Urinary bladder (tissue), 4 donors: ENCODE results near the gene IRF1. TPM values are rescaled to one million over a fixed set of nuclear protein-coding genes. Genes with fewer than 3 reads are reported as not detected.
A peak's percentile ranks its signal among the peaks of the same experiment; 100 is the strongest.

Experiments used
- DNase-seq: peaks from one replicate; pipeline ENCODE4 v3.0.0-alpha.2; 2015; ENCODE audit errors: extremely low spot score
- H3K27ac ChIP-seq: one replicate; pipeline ENCODE4 v1.5.1; 2013; ENCODE audit warnings: low read depth, mild to moderate bottlenecking, moderate library complexity
- H3K36me3 ChIP-seq: one replicate; pipeline ENCODE4 v1.6.1; 2013; ENCODE audit warnings: mild to moderate bottlenecking, moderate library complexity; ENCODE audit not compliant: insufficient read depth
- H3K4me1 ChIP-seq: one replicate; pipeline ENCODE4 v1.6.1; 2013; ENCODE audit warnings: mild to moderate bottlenecking, moderate library complexity; ENCODE audit not compliant: insufficient read depth
- H3K4me3 ChIP-seq: one replicate; pipeline ENCODE4 v1.5.1; 2013; ENCODE audit warnings: low read depth, low read length
- WGBS: extraction: QIAGEN DNeasy Blood & Tissue Kit; methylation state at CpG from one replicate; pipeline ENCODE4 v1.1.7; 2013; 5-methylcytosine and 5-hydroxymethylcytosine counted together
- polyA plus RNA-seq: library from polyadenylated mRNA; stranded (reverse); fragments of 200-250 nt; gene quantifications from one replicate; pipeline ENCODE4 v1.2.3, GENCODE V29; 2013
- total RNA-seq: library from RNA; depleted of rRNA; stranded (reverse); fragments of >200 nt; gene quantifications from one replicate; pipeline ENCODE4 v1.2.3, GENCODE V29; 2014
- donor health status: healthy with polysubstance abuse.
- donor health status: healthy.

Gene IRF1
- total and polyA plus RNA-seq, 2 donors: 16.4 to 26.0 TPM

- no peak for DNase-seq
- no peak overlapping the region for H3K4me3 ChIP-seq
- no peaks in the 10 kb centered on the region for H3K36me3 ChIP-seq
- H3K4me1 ChIP-seq: no peaks in the 10 kb centered on the region
- no peak overlapping the region for H3K27ac ChIP-seq
Observed at GRCh38 chr5:132510076-132510475, 19.5 kb upstream of the IRF1 start.

- no peak for DNase-seq
- no peak overlapping the region for H3K27ac ChIP-seq
- no peak overlapping the region for H3K4me3 ChIP-seq
- no peaks in the 10 kb centered on the region for H3K4me1 ChIP-seq
- H3K36me3 ChIP-seq: no peaks in the 10 kb centered on the region
- 21% methylated on average over 1 of the region's 1 CpG for WGBS
Observed at GRCh38 chr5:132506094-132506692, 15.6 kb upstream of the IRF1 start.

- Histone ChIP-seq H3K27ac (no peak overlapping the region), H3K4me3 (no peak overlapping the region), H3K36me3 (no peaks in the 10 kb centered on the region), H3K4me1 (no peaks in the 10 kb centered on the region)
- 52% methylated on average over 2 of the region's 2 CpGs for WGBS
- no peak for DNase-seq
Observed at GRCh38 chr5:132505641-132506040, 15.1 kb upstream of the IRF1 start.

- 63% methylated on average over 4 of the region's 4 CpGs for WGBS
- H3K4me3 ChIP-seq: no peak overlapping the region
- no peak overlapping the region for H3K27ac ChIP-seq
- no peaks in the 10 kb centered on the region for H3K36me3 ChIP-seq
- DNase-seq: no peak
- no peaks in the 10 kb centered on the region for H3K4me1 ChIP-seq
Observed at GRCh38 chr5:132504746-132505145, 14.2 kb upstream of the IRF1 start.

GRCh38 chr5:132503244-132503643 is 12.7 kb upstream of the IRF1 start:
- DNase-seq: no peak
- H3K4me3 ChIP-seq: no peak overlapping the region
- H3K27ac ChIP-seq: no peak overlapping the region
- no peaks in the 10 kb centered on the region for H3K4me1 ChIP-seq
- WGBS: 92% methylated on average over 4 of the region's 4 CpGs
- no peaks in the 10 kb centered on the region for H3K36me3 ChIP-seq

GRCh38 chr5:132501961-132502931 is 11.7 kb upstream of the IRF1 start:
- no peak overlapping the region for H3K27ac ChIP-seq
- no peak overlapping the region for H3K4me3 ChIP-seq
- 80% methylated on average over 10 of the region's 10 CpGs for WGBS
- H3K36me3 ChIP-seq: no peaks in the 10 kb centered on the region
- DNase-seq: no peak
- H3K4me1 ChIP-seq: no peaks in the 10 kb centered on the region

GRCh38 chr5:132501629-132501956 is 11.0 kb upstream of the IRF1 start:
- Histone ChIP-seq H3K36me3 (no peaks in the 10 kb centered on the region), H3K4me1 (no peaks in the 10 kb centered on the region), H3K4me3 (no peak overlapping the region), H3K27ac (no peak overlapping the region)
- WGBS: 85% methylated on average over 4 of the region's 4 CpGs
- no peak for DNase-seq

- DNase-seq: no peak
- Histone ChIP-seq H3K36me3 (no peaks in the 10 kb centered on the region), H3K4me3 (no peak overlapping the region), H3K27ac (no peak overlapping the region), H3K4me1 (no peaks in the 10 kb centered on the region)
- 73% methylated on average over 6 of the region's 6 CpGs for WGBS
Observed at GRCh38 chr5:132500931-132501628, 10.5 kb upstream of the IRF1 start.

GRCh38 chr5:132500244-132500930 is 9.8 kb upstream of the IRF1 start:
- H3K4me3 ChIP-seq: no peak overlapping the region
- no peaks in the 10 kb centered on the region for H3K36me3 ChIP-seq
- H3K27ac ChIP-seq: no peak overlapping the region
- H3K4me1 ChIP-seq: no peaks in the 10 kb centered on the region
- no peak for DNase-seq
- 97% methylated on average over 6 of the region's 6 CpGs for WGBS

GRCh38 chr5:132499440-132500243 is 9.1 kb upstream of the IRF1 start:
- no peaks in the 10 kb centered on the region for H3K4me1 ChIP-seq
- DNase-seq: no peak
- 81% methylated on average over 9 of the region's 9 CpGs for WGBS
- no peak overlapping the region for H3K27ac ChIP-seq
- no peak overlapping the region for H3K4me3 ChIP-seq
- no peaks in the 10 kb centered on the region for H3K36me3 ChIP-seq

- DNase-seq: no peak
- WGBS: 85% methylated on average over 4 of the region's 4 CpGs
- Histone ChIP-seq H3K36me3 (no peaks in the 10 kb centered on the region), H3K4me3 (no peak overlapping the region), H3K4me1 (no peaks in the 10 kb centered on the region), H3K27ac (no peak overlapping the region)
Observed at GRCh38 chr5:132498686-132499271, 8.2 kb upstream of the IRF1 start.

GRCh38 chr5:132498152-132498551 is 7.6 kb upstream of the IRF1 start:
- no peak for DNase-seq
- H3K4me1 ChIP-seq: no peaks in the 10 kb centered on the region
- H3K27ac ChIP-seq: peak overlapping the region; percentile 91
- H3K36me3 ChIP-seq: no peaks in the 10 kb centered on the region
- H3K4me3 ChIP-seq: no peak overlapping the region
- WGBS: 72% methylated on average over 3 of the region's 3 CpGs
